ENCODE results near the gene ACSS2.

GRCh38 chr20:34971561-34972235 is 95.3 kb downstream of the ACSS2 start:
- TF ChIP-seq, protein P1, sequence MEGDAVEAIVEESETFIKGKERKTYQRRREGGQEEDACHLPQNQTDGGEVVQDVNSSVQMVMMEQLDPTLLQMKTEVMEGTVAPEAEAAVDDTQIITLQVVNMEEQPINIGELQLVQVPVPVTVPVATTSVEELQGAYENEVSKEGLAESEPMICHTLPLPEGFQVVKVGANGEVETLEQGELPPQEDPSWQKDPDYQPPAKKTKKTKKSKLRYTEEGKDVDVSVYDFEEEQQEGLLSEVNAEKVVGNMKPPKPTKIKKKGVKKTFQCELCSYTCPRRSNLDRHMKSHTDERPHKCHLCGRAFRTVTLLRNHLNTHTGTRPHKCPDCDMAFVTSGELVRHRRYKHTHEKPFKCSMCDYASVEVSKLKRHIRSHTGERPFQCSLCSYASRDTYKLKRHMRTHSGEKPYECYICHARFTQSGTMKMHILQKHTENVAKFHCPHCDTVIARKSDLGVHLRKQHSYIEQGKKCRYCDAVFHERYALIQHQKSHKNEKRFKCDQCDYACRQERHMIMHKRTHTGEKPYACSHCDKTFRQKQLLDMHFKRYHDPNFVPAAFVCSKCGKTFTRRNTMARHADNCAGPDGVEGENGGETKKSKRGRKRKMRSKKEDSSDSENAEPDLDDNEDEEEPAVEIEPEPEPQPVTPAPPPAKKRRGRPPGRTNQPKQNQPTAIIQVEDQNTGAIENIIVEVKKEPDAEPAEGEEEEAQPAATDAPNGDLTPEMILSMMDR (IDR thresholded peaks at IDR 0.05): no peak
- TF ChIP-seq POLR2AphosphoS5 (IDR thresholded peaks at IDR 0.05; ENCODE audit: low read depth, low read length) (no peak), SIN3A (IDR thresholded peaks at IDR 0.05; ENCODE audit: borderline replicate concordance, insufficient read depth, low read depth, low read length) (no peak), TCF7L2 (IDR thresholded peaks at IDR 0.05; ENCODE audit: low read depth, low read length) (no peak)
- TF ChIP-seq, protein P2, sequence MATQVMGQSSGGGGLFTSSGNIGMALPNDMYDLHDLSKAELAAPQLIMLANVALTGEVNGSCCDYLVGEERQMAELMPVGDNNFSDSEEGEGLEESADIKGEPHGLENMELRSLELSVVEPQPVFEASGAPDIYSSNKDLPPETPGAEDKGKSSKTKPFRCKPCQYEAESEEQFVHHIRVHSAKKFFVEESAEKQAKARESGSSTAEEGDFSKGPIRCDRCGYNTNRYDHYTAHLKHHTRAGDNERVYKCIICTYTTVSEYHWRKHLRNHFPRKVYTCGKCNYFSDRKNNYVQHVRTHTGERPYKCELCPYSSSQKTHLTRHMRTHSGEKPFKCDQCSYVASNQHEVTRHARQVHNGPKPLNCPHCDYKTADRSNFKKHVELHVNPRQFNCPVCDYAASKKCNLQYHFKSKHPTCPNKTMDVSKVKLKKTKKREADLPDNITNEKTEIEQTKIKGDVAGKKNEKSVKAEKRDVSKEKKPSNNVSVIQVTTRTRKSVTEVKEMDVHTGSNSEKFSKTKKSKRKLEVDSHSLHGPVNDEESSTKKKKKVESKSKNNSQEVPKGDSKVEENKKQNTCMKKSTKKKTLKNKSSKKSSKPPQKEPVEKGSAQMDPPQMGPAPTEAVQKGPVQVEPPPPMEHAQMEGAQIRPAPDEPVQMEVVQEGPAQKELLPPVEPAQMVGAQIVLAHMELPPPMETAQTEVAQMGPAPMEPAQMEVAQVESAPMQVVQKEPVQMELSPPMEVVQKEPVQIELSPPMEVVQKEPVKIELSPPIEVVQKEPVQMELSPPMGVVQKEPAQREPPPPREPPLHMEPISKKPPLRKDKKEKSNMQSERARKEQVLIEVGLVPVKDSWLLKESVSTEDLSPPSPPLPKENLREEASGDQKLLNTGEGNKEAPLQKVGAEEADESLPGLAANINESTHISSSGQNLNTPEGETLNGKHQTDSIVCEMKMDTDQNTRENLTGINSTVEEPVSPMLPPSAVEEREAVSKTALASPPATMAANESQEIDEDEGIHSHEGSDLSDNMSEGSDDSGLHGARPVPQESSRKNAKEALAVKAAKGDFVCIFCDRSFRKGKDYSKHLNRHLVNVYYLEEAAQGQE (IDR thresholded peaks at IDR 0.05; ENCODE audit: insufficient read depth in 1 of 2, low read depth in 2 of 2, low read length in 1 of 2): no peak
